ENCODE measurements around the gene AATF. TPM values are rescaled to one million over a fixed set of nuclear protein-coding genes. Genes with fewer than 3 reads are reported as not detected.

The AATF gene
- total RNA-seq, 2 experiments from 2014 or later = 40.3 to 40.8 TPM

- peaks cover 20% of the 10 kb centered on the region for H3K36me3 ChIP-seq (ENCODE audit: insufficient read depth, low read length)
- Mint-ChIP-seq H3K4me3 (no peak overlapping the region), H3K27me3 (no peaks in the 10 kb centered on the region), H3K9me3 (no peaks in the 10 kb centered on the region), H3K27ac (no peak overlapping the region), H3K4me1 (ENCODE audit: low read depth) (peaks cover 14% of the 10 kb centered on the region), H3K36me3 (ENCODE audit: low read depth) (peaks cover 57% of the 10 kb centered on the region)
- DNase-seq (no peak), ATAC-seq (ENCODE audit: poor library complexity) (no peak)
- ChIA-PET POLR2A (no interaction called here), CTCF (no interaction called here)
- intact Hi-C loops (cut with DNase I, micrococcal nuclease) = no loop called here
- no peaks in the 10 kb centered on the region for H3K4me1 ChIP-seq (ENCODE audit: insufficient read depth, low read length)
- H3K9me3 ChIP-seq (ENCODE audit: control insufficient read depth in 1 of 2, insufficient read depth in 1 of 2, low read length in 2 of 2) = no peaks in the 10 kb centered on the region
- no peak overlapping the region for H3K27ac ChIP-seq (ENCODE audit: low read depth in 1 of 2, low read length in 2 of 2)
- no peak overlapping the region for H3K4me3 ChIP-seq (ENCODE audit: low read length)
- H3K27me3 ChIP-seq (ENCODE audit: control insufficient read depth in 1 of 2, insufficient read depth in 2 of 2, low read length in 2 of 2) = no peaks in the 10 kb centered on the region
- TF ChIP-seq, protein P1, sequence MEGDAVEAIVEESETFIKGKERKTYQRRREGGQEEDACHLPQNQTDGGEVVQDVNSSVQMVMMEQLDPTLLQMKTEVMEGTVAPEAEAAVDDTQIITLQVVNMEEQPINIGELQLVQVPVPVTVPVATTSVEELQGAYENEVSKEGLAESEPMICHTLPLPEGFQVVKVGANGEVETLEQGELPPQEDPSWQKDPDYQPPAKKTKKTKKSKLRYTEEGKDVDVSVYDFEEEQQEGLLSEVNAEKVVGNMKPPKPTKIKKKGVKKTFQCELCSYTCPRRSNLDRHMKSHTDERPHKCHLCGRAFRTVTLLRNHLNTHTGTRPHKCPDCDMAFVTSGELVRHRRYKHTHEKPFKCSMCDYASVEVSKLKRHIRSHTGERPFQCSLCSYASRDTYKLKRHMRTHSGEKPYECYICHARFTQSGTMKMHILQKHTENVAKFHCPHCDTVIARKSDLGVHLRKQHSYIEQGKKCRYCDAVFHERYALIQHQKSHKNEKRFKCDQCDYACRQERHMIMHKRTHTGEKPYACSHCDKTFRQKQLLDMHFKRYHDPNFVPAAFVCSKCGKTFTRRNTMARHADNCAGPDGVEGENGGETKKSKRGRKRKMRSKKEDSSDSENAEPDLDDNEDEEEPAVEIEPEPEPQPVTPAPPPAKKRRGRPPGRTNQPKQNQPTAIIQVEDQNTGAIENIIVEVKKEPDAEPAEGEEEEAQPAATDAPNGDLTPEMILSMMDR (IDR thresholded peaks at IDR 0.05) = no peak
Observed at GRCh38 chr17:37098152-37098551, 149.4 kb downstream of the AATF start.

- no peaks in the 10 kb centered on the region for H3K9me3 Mint-ChIP-seq
- peaks cover 20% of the 10 kb centered on the region for H3K36me3 ChIP-seq (ENCODE audit: insufficient read depth, low read length)
- peaks cover 57% of the 10 kb centered on the region for H3K36me3 Mint-ChIP-seq (ENCODE audit: low read depth)
- H3K4me1 ChIP-seq (ENCODE audit: insufficient read depth, low read length) = no peaks in the 10 kb centered on the region
- ChIA-PET CTCF (no interaction called here), POLR2A (no interaction called here)
- peaks cover 11% of the 10 kb centered on the region for H3K4me1 Mint-ChIP-seq (ENCODE audit: low read depth)
- no peak overlapping the region for H3K27ac ChIP-seq (ENCODE audit: low read depth in 1 of 2, low read length in 2 of 2)
- H3K9me3 ChIP-seq (ENCODE audit: control insufficient read depth in 1 of 2, insufficient read depth in 1 of 2, low read length in 2 of 2) = no peaks in the 10 kb centered on the region
- H3K27ac Mint-ChIP-seq = no peak overlapping the region
- ATAC-seq (ENCODE audit: poor library complexity) (no peak), DNase-seq (no peak)
- TF ChIP-seq, protein P1 (IDR thresholded peaks at IDR 0.05) = no peak
- H3K4me3 ChIP-seq (ENCODE audit: low read length) = no peak overlapping the region
- no peaks in the 10 kb centered on the region for H3K27me3 Mint-ChIP-seq
- no peaks in the 10 kb centered on the region for H3K27me3 ChIP-seq (ENCODE audit: control insufficient read depth in 1 of 2, insufficient read depth in 2 of 2, low read length in 2 of 2)
- no peak overlapping the region for H3K4me3 Mint-ChIP-seq
- intact Hi-C loops (cut with DNase I, micrococcal nuclease) = no loop called here
Observed at GRCh38 chr17:37098910-37099664, 150.3 kb downstream of the AATF start.

DNA sequence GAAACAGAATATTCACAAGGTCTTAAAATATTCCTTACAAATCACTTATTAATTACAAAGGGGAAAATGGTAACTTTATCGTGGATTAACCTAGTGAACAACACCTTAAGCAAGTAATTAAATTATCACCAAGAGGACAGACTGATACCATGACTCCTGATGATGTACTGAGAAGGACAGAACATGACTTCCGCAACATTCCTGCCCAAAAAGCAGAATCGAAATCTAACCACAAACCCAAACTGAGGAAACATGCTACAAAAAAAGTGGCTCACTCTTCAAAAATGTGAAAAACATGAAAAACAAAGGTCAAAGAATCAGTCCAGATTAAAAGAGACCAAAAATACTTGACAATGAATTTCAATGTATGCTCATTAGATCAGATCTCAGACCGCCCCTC, 151.5 kb downstream of the AATF start:
- intact Hi-C loops (cut with DNase I, micrococcal nuclease) = no loop called here
- Histone ChIP-seq H3K27ac (ENCODE audit: low read depth in 1 of 2, low read length in 2 of 2) (no peak overlapping the region), H3K9me3 (ENCODE audit: control insufficient read depth in 1 of 2, insufficient read depth in 1 of 2, low read length in 2 of 2) (no peaks in the 10 kb centered on the region), H3K36me3 (ENCODE audit: insufficient read depth, low read length) (peaks cover 16% of the 10 kb centered on the region), H3K27me3 (ENCODE audit: control insufficient read depth in 1 of 2, insufficient read depth in 2 of 2, low read length in 2 of 2) (no peaks in the 10 kb centered on the region), H3K4me1 (ENCODE audit: insufficient read depth, low read length) (no peaks in the 10 kb centered on the region), H3K4me3 (ENCODE audit: low read length) (no peak overlapping the region)
- Mint-ChIP-seq H3K36me3 (ENCODE audit: low read depth) (peaks cover 49% of the 10 kb centered on the region), H3K4me1 (ENCODE audit: low read depth) (no peaks in the 10 kb centered on the region), H3K27me3 (no peaks in the 10 kb centered on the region), H3K4me3 (no peak overlapping the region), H3K9me3 (no peaks in the 10 kb centered on the region), H3K27ac (no peak overlapping the region)
- ATAC-seq (ENCODE audit: poor library complexity) (no peak), DNase-seq (no peak)
- TF ChIP-seq, protein P1 (IDR thresholded peaks at IDR 0.05) = no peak
- CTCF ChIA-PET = no interaction called here
- POLR2A ChIA-PET = no interaction called here
